GM23338 (cell line): ENCODE results near the gene PTPA.

Source experiments
- ZNF114 ChIP-seq: fragments of 250-450 bp; sonication (Bioruptor Pico); IDR thresholded peaks from 2 replicates; pipeline ENCODE4 v1.5.0; 2020; ENCODE audit warnings: mild to moderate bottlenecking, moderate library complexity
- TF ChIP-seq, protein P1 (sequence below), 2 experiments: fragments of 200-600 bp in 1 of 2; sonication (generic) in 1 of 2; conservative IDR thresholded peaks; 2 replicates each; pipeline versions ENCODE4 v1.5.1 to v1.6.1; 2016 to 2017; ENCODE audit warnings: antibody characterized with exemption in 2 of 2, low read depth in 2 of 2, mild to moderate bottlenecking in 2 of 2, moderate library complexity in 1 of 2

DNA sequence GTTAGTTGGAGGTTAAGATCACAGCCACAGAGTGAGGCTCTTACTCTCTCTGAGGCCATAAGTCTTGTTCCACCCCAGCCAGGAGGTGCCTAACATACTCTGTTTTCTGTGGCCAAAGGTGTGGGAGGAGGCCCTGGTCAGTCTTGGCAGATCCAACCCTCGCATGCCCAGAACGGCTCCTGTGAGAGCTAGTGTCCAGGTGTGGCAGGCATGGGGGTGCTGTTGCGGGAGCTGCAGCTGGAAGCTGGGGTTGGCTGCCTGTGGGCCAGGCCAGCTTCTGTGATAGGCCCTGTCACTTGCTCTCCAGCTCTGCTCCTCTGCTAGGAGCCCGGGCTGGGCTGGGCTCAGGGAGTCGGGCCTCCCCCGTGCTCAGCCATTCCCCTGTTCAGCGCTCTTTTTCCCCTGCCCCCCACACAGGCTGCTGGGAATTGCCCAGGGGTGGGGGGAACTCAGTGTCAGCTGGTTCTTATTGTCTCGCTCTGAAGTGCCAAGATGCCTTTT lies 35.3 kb downstream of the PTPA start:
- TF ChIP-seq, protein P1, sequence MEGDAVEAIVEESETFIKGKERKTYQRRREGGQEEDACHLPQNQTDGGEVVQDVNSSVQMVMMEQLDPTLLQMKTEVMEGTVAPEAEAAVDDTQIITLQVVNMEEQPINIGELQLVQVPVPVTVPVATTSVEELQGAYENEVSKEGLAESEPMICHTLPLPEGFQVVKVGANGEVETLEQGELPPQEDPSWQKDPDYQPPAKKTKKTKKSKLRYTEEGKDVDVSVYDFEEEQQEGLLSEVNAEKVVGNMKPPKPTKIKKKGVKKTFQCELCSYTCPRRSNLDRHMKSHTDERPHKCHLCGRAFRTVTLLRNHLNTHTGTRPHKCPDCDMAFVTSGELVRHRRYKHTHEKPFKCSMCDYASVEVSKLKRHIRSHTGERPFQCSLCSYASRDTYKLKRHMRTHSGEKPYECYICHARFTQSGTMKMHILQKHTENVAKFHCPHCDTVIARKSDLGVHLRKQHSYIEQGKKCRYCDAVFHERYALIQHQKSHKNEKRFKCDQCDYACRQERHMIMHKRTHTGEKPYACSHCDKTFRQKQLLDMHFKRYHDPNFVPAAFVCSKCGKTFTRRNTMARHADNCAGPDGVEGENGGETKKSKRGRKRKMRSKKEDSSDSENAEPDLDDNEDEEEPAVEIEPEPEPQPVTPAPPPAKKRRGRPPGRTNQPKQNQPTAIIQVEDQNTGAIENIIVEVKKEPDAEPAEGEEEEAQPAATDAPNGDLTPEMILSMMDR (conservative IDR thresholded peaks at IDR 0.05; ENCODE audit: low read depth in 2 of 2) = no peak
- TF ChIP-seq ZNF114 = no peak
